WTC11 (cell line): Measurements from ENCODE around the gene LMOD1. TPM values are rescaled to one million over a fixed set of nuclear protein-coding genes. Genes with fewer than 3 reads are reported as not detected.
"Not testable (repeated sequence)": the region's sequence is repeated elsewhere in the genome, so short reads cannot be mapped to it uniquely, and the experiment has no call there.

Experiments
- ATAC-seq: fragments of 200-7000 bp; cut with Tn5 transposase; 2 replicates; pipeline ENCODE4 v1.10.0; 2021; ENCODE audit warnings: mild to moderate bottlenecking, moderate library complexity
- CTCF ChIA-PET: fragments of 300-600 bp; sonication (Branson Sonifier 250); formaldehyde crosslinking; loops from one replicate; lab custom pipeline; 2021; ENCODE audit warnings: antibody characterized with exemption; lab: Charles Lee
- POLR2A ChIA-PET: fragments of 350-600 bp; sonication (Branson Sonifier 250); formaldehyde crosslinking; loops from one replicate; lab custom pipeline; 2021; ENCODE audit warnings: antibody characterized with exemption; lab: Charles Lee
- DNase-seq: peaks from one replicate; pipeline ENCODE4 v3.0.0; 2021; ENCODE audit warnings: low spot score
- H3K27ac Mint-ChIP-seq: 2 replicates; pipeline ENCODE4 v1.8.0; 2021; ENCODE audit warnings: mixed read lengths
- H3K27me3 Mint-ChIP-seq: 2 replicates; pipeline ENCODE4 v1.8.0; 2021; ENCODE audit warnings: low read depth, mild to moderate bottlenecking, moderate library complexity, mixed read lengths
- H3K36me3 Mint-ChIP-seq: 2 replicates; pipeline ENCODE4 v1.8.0; 2021; ENCODE audit warnings: mixed read lengths
- H3K4me1 Mint-ChIP-seq: 2 replicates; pipeline ENCODE4 v1.8.0; 2022; ENCODE audit warnings: mixed read lengths
- H3K4me3 Mint-ChIP-seq: 2 replicates; pipeline ENCODE4 v1.8.0; 2021; ENCODE audit warnings: mild to moderate bottlenecking, moderate library complexity, mixed read lengths
- H3K9me3 Mint-ChIP-seq: 2 replicates; pipeline ENCODE4 v1.8.0; 2021; ENCODE audit warnings: mixed read lengths
- CBFB ChIP-seq: sonication (generic); formaldehyde crosslinking; IDR thresholded peaks from 2 replicates; pipeline ENCODE4 v1.8.1; 2022; ENCODE audit warnings: mild to moderate bottlenecking, low read depth, missing genetic modification reagents
- CREM ChIP-seq: sonication (generic); formaldehyde crosslinking; IDR thresholded peaks from 2 replicates; pipeline ENCODE4 v1.8.1; 2022; ENCODE audit warnings: mild to moderate bottlenecking, missing genetic modification reagents, moderate library complexity
- E2F1 ChIP-seq: sonication (generic); formaldehyde crosslinking; IDR thresholded peaks from 2 replicates; pipeline ENCODE4 v1.8.0; 2022; ENCODE audit warnings: mild to moderate bottlenecking, missing genetic modification reagents
- ESRRA ChIP-seq: sonication (generic); formaldehyde crosslinking; IDR thresholded peaks from 2 replicates; pipeline ENCODE4 v1.8.1; 2022; ENCODE audit warnings: mild to moderate bottlenecking, missing genetic modification reagents, borderline replicate concordance
- JAZF1 ChIP-seq: fragments of 250-450 bp; sonication (Bioruptor Pico); IDR thresholded peaks from 2 replicates; pipeline ENCODE4 v1.9.0; 2021; ENCODE audit warnings: moderate library complexity, mild to moderate bottlenecking, inconsistent platforms
- KAT7 ChIP-seq: sonication (generic); formaldehyde crosslinking; IDR thresholded peaks from 2 replicates; pipeline ENCODE4 v1.8.1; 2023; ENCODE audit warnings: missing genetic modification reagents, mild to moderate bottlenecking, borderline replicate concordance
- MAX ChIP-seq: sonication (generic); formaldehyde crosslinking; IDR thresholded peaks from 2 replicates; pipeline ENCODE4 v1.8.0; 2022; ENCODE audit warnings: mild to moderate bottlenecking, missing genetic modification reagents
- NR2C2 ChIP-seq: sonication (generic); formaldehyde crosslinking; IDR thresholded peaks from 2 replicates; pipeline ENCODE4 v1.8.0; 2022; ENCODE audit warnings: mild to moderate bottlenecking, missing genetic modification reagents
- PREB ChIP-seq: sonication (generic); formaldehyde crosslinking; IDR thresholded peaks from 2 replicates; pipeline ENCODE4 v1.8.1; 2022; ENCODE audit warnings: mild to moderate bottlenecking, missing genetic modification reagents, moderate library complexity, borderline replicate concordance
- RELA ChIP-seq: sonication (generic); formaldehyde crosslinking; IDR thresholded peaks from 2 replicates; pipeline ENCODE4 v1.8.1; 2022; ENCODE audit warnings: missing genetic modification reagents, mild to moderate bottlenecking, borderline replicate concordance
- SOX15 ChIP-seq: fragments of 250-450 bp; sonication (Bioruptor Pico); IDR thresholded peaks from 2 replicates; pipeline ENCODE4 v1.9.0; 2021; ENCODE audit warnings: mild to moderate bottlenecking
- SP1 ChIP-seq: sonication (generic); formaldehyde crosslinking; conservative IDR thresholded peaks from 2 replicates; pipeline ENCODE4 v1.8.1; 2022; ENCODE audit warnings: missing genetic modification reagents
- TEAD1 ChIP-seq: sonication (generic); formaldehyde crosslinking; IDR thresholded peaks from 2 replicates; pipeline ENCODE4 v1.8.0; 2022; ENCODE audit warnings: mild to moderate bottlenecking, missing genetic modification reagents
- TEAD4 ChIP-seq: sonication (generic); formaldehyde crosslinking; IDR thresholded peaks from 2 replicates; pipeline ENCODE4 v1.8.0; 2022; ENCODE audit warnings: mild to moderate bottlenecking, missing genetic modification reagents
- ZNF532 ChIP-seq: fragments of 250-450 bp; sonication (Bioruptor Pico); IDR thresholded peaks from 2 replicates; pipeline ENCODE4 v1.9.0; 2021; ENCODE audit warnings: mild to moderate bottlenecking, borderline replicate concordance
- total RNA-seq: library from RNA; stranded (reverse); gene quantifications from 3 replicates; pipeline ENCODE4 v1.2.3, GENCODE V29; 2021
- TF ChIP-seq, protein P1 (sequence below): sonication (generic); formaldehyde crosslinking; IDR thresholded peaks from 2 replicates; pipeline ENCODE4 v1.8.1; 2022; ENCODE audit warnings: low read depth, missing genetic modification reagents, borderline replicate concordance
- TF ChIP-seq, protein P2 (sequence below): sonication (generic); formaldehyde crosslinking; IDR thresholded peaks from 2 replicates; pipeline ENCODE4 v1.8.1; 2022; ENCODE audit warnings: low read depth, mild to moderate bottlenecking, moderate library complexity, missing genetic modification reagents, borderline replicate concordance

The LMOD1 gene
- total RNA-seq, 1 experiment from 2014 or later: 1.5 TPM

DNA sequence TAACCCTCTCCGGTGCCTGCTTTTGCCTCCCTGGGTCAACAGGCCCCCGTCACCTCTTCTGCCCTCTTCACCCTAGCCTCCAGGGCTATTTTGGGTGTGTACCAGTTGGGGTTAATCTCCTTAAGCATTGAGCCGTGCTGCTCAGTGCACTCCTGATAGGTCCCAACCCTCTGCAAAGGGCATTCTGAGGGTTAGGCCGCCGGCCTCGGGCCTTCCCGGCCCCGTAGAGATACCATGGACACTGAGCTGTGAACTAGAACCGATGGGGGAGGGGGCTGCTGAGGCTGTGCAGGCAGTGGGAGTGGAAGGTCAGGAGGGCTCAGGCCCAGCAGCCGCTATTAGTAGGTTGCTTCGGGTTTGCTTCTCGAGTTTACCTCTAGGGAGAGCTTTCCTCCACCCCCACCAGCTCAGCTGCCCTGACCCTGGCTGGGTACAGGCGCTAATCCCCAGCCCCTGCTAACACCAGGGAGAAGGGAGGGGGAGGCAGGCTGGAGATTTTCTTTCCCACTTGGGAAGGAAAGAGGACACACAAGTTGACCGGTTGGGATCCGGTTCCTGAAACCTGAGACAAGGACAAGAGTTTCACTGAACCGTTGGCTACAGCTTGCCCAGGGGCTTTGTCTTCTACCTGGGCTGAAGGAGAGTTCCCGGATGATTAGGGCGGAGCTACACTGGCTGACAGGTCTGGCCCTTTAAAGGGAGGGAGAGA, 4.8 kb downstream of the LMOD1 start:
- CTCF ChIA-PET: interaction anchor here (0.7 to 2.1 kb wide), 15 partner anchors 10 to 232 kb away, joined by 3 to 51 read pairs (median 4); partner anchors contain the start of genes ELF3, GPR37L1, IPO9 and RNPEP
- H3K4me1 Mint-ChIP-seq: peaks cover 35% of the 10 kb centered on the region
- ATAC-seq: peak; percentile 84

DNA sequence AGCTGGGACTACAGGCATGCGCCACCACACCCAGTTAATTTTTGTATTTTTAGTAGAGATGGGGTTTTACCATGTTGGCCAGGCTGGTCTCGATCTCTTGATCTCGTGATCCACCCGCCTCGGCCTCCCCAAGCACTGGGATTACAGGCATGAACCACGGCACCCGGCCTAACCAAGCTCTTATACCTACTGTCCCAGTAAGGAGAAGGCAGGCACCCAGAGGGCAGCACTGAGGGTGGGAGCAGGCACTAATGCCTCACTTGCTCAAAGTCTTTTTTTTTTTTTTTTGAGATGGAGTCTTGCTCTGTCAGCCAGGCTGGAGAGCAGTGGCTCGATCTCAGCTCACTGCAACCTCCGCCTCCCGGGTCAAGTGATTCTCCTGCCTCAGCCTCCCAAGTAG, 6.0 kb downstream of the LMOD1 start:
- DNase-seq: peak; percentile 19
- not testable (repeated sequence) for ATAC-seq, H3K27ac Mint-ChIP-seq, H3K27me3 Mint-ChIP-seq, H3K36me3 Mint-ChIP-seq, H3K9me3 Mint-ChIP-seq
- Mint-ChIP-seq H3K4me1 (peaks cover 23% of the 10 kb centered on the region), H3K4me3 (peak overlapping the region; percentile 12; the same call in 1 of the 2 replicates)
- CTCF ChIA-PET: interaction anchor here (0.6 to 1.2 kb wide), 9 partner anchors 9 to 214 kb away, joined by 3 to 12 read pairs (median 4); no protein-coding TSS in a partner anchor
- POLR2A ChIA-PET: interaction anchor here (0.7 to 2.6 kb wide), 3 partner anchors 42 to 62 kb away, joined by 3 to 14 read pairs (median 3); partner anchors contain the start of gene RNPEP

More for the DNA sequence above, 4.8 kb downstream of the LMOD1 start:
- H3K27me3 Mint-ChIP-seq: peaks cover 9% of the 10 kb centered on the region
- peak overlapping the region; percentile 92 for H3K27ac Mint-ChIP-seq
- H3K9me3 Mint-ChIP-seq: no peaks in the 10 kb centered on the region
- POLR2A ChIA-PET: interaction anchor here (1.0 to 2.6 kb wide), 7 partner anchors 13 to 69 kb away, joined by 3 to 14 read pairs (median 3); partner anchors contain the start of genes ELF3, RNPEP and TIMM17A
- DNase-seq: peak; percentile 83
- H3K36me3 Mint-ChIP-seq: no peaks in the 10 kb centered on the region
- H3K4me3 Mint-ChIP-seq: peak overlapping the region; percentile 67
- TF ChIP-seq RELA (CRISPR knock-in tag) (no peak), MAX (0 out of 2 replicates have a peak, but pooled peaks have one; percentile 36), NR2C2 (CRISPR knock-in tag) (no peak), TEAD4 (CRISPR knock-in tag) (no peak), SOX15 (CRISPR knock-in tag) (no peak), SP1 (CRISPR knock-in tag) (peak; percentile 72), ESRRA (CRISPR knock-in tag) (no peak), JAZF1 (no peak), TEAD1 (CRISPR knock-in tag) (0 out of 2 replicates have a peak, but pooled peaks have one; percentile 44), CREM (CRISPR knock-in tag) (0 out of 2 replicates have a peak, but pooled peaks have one; percentile 34), E2F1 (CRISPR knock-in tag) (no peak), CBFB (CRISPR knock-in tag) (no peak), KAT7 (CRISPR knock-in tag) (0 out of 2 replicates have a peak, but pooled peaks have one; percentile 34), ZNF532 (CRISPR knock-in tag) (no peak), PREB (CRISPR knock-in tag) (no peak)
- TF ChIP-seq, protein P1, sequence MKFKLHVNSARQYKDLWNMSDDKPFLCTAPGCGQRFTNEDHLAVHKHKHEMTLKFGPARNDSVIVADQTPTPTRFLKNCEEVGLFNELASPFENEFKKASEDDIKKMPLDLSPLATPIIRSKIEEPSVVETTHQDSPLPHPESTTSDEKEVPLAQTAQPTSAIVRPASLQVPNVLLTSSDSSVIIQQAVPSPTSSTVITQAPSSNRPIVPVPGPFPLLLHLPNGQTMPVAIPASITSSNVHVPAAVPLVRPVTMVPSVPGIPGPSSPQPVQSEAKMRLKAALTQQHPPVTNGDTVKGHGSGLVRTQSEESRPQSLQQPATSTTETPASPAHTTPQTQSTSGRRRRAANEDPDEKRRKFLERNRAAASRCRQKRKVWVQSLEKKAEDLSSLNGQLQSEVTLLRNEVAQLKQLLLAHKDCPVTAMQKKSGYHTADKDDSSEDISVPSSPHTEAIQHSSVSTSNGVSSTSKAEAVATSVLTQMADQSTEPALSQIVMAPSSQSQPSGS (CRISPR knock-in tag): no peak
- TF ChIP-seq, protein P2, sequence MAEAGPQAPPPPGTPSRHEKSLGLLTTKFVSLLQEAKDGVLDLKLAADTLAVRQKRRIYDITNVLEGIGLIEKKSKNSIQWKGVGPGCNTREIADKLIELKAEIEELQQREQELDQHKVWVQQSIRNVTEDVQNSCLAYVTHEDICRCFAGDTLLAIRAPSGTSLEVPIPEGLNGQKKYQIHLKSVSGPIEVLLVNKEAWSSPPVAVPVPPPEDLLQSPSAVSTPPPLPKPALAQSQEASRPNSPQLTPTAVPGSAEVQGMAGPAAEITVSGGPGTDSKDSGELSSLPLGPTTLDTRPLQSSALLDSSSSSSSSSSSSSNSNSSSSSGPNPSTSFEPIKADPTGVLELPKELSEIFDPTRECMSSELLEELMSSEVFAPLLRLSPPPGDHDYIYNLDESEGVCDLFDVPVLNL: no peak
- TF ChIP-seq, all 79 proteins: peak for 5
